Smooth muscle cell of the brain vasculature (primary cell): ENCODE data around the gene KCNH8.
"Not testable (repeated sequence)": the region's sequence is repeated elsewhere in the genome, so short reads cannot be mapped to it uniquely, and the experiment has no call there.

Source experiments
- DNase-seq: peaks from one replicate; pipeline ENCODE4 v3.0.0-alpha.2; 2012; ENCODE audit warnings: low read depth, low spot score

KCNH8 gene

DNA sequence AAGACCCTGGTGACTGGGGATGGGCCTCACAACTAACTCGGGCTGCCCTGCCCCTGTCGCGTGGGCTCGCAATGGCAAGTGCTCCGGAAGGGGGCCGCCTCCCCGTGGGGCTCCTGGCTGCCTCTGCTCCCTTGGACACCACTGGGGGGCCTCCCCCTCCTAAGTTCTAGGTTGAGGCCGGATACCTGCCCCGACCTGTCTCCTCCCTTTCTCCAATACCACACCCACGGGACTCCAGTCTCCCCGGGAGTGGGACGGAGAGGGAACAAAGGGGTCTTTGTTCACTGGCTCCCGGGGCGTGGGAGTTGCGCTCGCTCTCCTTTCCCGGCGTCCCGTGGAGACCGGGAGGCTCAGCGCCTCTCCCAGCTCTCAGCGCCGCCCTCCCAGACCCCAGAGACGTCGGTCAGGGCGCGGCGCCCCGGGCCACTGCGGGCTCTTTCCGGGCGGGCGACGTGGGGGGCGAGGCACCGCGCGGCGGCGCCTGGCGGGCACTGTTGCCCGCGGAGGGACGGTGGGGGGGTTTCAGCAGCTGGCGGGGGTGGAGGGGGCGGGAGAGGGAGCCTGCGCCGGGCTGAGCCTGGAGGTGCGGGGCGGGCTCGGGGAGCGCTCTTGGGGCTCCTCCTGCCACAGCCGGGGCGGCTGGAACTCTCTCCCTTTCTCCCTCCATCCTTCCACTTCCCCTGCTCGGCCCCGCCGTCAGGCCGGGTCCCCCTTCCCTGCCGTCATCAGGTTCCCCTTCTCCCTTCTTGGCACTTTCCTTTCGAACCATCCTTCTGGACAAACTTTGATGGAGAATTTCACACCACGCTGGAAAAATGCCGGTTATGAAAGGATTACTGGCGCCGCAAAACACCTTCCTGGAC, at the start of gene KCNH8:
Gene KCNH8, plus strand, starts transcription at position 606 of the 863 bp plus-strand sequence. Its CDS starts 210 bp downstream, at position 816.
- DNase-seq, result no peak

DNA sequence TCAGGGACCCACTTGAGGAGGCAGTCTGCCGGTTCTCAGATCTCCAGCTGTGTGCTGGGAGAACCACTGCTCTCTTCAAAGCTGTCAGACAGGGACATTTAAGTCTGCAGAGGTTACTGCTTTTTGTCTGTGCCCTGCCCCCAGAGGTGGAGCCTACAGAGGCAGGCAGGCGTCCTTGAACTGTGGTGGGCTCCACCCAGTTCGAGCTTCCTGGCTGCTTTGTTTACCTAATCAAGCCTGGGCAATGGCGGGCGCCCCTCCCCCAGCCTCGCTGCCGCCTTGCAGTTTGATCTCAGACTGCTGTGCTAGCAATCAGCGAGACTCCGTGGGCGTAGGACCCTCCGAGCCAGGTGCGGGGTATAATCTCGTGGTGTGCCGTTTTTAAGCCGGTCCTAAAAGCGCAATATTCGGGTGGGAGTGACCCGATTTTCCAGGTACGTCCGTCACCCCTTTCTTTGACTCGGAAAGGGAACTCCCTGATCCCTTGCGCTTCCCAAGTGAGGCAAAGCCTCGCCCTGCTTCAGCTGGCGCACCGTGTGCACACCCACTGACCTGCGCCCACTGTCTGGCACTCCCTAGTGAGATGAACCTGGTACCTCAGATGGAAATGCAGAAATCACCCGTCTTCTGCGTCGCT, 45.5 kb upstream of the KCNH8 start:
- DNase-seq, result not testable (repeated sequence)

DNA sequence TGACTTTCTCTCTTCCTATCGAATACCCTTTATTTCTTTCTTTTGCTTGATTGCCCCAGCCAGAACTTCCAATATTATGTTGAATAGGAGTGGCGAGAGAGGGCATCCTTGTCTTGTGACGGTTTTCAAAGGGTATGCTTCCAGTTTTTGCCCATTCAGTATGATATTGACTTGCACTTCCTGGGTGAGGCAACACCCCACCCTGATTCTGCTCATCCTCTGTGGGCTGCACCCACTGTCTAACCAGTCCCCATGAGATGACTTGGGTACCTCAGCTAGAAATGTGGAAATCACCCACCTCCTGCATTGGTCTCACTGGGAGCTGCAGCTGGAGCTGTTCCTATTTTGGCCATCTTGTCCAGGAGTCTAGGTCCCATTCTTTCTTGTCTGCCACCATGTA, 44.8 kb upstream of the KCNH8 start:
- no peak for DNase-seq

DNA sequence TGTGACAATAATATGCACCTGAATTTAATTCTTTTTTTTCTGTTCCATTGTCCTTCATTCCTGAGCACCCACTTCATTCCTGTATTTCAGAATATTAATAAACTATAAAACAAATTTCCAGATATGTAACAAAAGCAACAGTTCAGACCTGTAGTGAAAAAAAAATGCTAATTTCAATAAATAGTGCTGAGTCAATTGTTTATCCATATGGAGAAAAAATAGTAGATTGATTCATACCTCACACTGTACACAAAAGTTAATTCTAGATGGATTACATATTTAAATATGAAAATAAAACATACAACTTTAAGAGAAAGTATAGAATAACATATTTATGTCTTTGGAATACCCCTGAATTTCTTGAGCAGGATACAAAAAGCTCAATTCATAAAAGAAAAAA, 43.9 kb upstream of the KCNH8 start:
- no peak for DNase-seq

DNA sequence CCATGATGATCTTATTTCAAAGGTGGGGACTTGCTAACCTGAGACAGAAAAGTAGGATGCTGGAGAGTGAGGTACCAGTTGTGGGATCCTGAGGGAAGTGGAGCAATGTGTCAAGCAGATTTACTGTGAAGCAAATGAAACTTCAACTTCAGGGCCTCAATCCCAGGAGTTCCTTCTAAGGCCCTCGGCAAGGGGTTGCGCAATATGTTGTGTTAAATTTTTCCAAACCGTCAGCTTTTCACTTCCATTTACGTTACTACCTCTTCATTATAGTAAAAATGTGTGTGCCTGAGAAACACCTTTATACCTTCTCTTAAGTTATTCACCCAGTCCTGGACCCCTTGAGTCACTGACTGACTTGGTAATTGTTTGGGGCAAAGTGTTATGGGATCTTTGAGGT, 42.5 kb upstream of the KCNH8 start:
- no peak for DNase-seq

DNA sequence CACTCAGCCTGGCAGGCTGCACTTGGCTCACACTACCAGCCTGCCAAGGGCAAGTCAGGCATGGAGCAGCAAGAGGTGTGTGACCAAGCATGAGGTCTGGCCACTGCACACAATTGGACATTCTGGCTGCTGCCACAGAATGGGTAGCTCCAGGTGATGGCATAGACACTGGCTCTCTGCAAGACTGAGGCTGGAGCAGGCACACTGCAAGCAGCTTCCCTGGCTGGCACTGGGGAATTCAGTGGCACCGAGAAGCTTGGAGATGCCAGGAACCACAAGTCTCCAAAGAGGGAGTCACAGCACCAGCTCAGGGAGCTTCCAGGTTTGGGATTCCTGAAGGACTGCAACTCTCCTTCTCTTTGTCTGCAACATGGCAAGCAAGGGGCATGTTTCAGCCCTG, 42.0 kb upstream of the KCNH8 start:
- no peak for DNase-seq

DNA sequence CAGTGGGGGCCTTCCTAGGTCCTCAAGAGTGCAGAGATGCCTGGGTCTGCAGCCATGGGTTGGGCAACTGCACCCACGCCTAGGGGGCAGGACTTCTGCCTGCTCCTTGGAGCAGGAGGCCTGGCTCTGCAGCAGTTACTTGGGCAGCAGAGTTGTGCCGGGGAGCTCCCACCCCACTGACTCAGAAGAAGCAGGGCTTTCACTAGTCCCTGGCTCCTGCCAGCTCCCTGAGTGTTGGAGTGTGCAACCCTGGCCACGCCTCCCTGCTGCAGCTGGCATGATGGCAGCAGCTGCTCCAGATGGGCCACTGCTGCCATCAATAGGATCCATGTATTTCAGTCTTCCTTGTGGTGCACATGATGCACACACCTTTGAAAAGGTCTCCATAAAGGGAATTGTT, 40.6 kb upstream of the KCNH8 start:
- DNase-seq, result no peak

DNA sequence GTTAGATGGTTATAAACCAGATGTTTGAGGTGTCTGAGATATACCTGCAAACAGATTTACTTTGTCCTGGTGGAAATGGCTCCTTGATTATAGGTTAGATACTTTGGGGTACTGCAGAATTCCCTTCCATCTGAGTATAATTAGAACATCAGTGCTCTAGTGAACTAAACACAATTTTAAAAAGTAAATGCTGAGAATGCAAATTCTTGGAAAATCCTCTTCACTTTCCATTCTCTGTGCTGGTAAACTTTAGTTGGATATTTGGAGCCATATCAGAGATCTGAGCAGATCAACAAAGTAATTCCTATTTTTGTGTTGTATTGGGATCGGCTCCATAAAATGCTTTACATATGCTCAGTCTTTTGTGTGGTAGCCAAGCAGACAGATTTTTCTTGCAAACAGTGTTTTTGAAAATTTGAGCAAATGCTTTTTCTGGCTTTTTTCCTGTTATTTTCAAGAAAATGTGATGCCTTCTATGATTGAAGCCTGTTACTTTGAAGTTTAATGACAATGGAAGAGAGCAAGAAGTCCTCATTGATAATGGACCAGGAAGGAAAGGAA, 37.9 kb upstream of the KCNH8 start:
- DNase-seq, result no peak

DNA sequence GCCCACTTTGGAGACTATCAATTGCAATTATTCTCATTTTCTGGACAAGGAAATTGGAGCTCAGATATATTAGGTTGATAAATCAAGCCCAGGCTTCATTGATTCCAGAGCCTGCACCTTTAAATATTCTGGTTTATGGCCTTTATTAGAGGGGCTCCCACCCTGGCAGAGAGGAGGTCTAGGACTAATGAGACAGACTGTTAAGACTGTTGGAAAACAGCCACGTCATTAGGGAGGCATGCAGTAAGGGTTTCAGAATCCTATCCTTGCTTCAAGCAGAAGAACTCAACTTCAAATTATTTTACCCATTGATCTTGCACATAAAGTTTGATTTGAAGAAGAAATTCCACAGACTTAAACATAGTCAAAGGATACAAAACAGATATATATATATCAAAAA, 33.8 kb upstream of the KCNH8 start:
- DNase-seq, result no peak

DNA sequence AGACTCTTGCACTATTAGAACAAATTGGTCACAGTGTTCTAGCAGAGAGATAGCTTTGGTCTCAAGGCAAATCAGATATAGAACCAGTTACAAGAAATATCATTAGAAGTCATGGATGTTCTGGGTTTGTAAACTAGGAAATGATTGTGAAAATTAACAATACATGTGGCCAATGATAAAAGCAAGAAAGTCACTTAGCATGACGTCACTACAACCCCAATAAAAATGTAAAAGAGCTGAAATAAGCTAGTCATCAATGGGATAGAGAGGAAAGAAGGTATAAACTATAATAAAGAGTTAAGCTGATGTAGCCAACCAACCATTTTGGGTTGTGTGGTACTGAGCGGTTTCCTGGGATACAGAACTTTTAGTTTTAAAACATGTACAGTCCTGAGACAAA, 32.1 kb upstream of the KCNH8 start:
- DNase-seq, result no peak

DNA sequence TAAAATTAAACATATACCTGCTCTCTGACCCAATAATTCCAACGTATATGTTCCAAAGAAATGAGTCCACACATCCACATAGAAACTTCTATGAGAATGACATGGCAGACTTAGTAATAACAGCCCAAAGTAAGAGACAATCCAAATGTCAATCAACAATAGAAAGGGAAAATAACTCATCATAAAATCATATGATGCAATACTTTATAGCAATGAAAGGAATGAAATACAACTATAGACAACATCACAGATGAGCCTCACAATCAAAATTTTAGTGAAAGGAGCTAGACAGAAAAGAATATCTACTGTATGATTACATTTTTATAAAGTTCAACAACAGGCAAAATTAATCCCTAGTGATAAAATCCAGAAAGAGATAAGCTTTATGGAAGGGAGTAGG, 23.6 kb upstream of the KCNH8 start:
- DNase-seq, result no peak

DNA sequence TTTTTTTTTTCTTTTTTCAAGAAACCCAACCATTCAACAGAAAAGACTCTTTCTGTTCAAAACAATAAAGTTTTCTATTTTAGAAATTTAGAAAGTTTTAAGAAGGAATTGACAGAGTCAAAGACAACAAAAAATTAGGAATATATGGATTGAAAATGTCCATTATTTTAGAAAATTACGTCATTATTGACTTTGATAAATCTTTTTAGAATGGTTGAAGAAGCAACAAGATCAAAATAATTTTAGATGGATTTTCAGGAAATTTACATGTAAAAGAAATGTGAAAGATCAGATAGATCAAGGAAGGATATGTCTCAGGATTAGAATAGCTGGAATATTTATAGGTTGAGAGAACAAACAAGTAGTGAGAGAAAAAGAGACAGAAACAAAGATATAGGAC, 8.4 kb upstream of the KCNH8 start:
- DNase-seq, result no peak

DNA sequence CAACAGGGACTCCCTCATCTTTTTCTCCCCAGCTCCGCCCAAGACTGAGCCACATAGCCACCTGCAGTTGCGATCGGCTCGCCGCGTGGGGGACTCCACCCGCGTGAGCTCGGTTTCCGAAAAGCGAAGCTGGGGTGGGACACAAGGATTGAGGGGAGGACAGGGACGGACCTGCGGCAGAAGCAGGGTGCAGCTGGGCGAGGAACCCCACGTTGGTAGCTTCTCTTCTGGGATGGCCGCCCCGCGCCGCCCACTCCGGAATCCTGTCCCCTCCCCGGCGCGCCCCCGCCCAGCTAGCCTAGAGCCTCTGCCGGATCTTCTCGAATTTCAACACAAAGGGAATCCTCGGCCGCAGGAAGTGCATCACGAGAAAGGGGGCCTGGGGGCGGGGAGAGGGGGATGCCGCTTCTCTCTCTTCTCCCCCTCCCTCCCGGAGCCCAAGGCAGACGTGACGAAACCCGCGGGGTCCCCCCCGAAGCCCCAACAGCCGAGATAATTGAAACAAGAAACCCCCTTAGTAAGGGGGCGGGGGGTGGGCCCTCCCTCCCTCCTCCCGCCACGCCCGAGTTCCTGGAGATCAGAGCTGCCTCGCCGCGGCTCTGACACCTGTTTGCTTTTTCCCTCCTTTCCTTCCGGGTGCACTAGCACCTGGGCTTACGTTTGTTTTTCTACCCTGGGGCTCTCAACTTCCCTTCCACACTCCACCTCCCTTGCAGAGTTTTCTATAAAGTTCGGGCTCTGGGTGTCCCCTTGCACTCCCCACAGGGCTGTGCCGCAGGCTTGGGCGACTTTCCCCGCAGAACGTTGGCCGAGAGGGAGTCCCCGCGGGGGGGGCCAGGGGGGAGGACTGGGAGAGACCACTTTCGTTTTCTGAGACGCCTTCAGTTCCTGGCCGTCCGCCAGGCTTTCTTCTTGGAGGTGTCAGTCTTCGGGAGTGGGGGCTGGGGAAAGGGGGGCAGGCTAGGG, 1.3 kb upstream of the KCNH8 start:
- peak; percentile 13 for DNase-seq

DNA sequence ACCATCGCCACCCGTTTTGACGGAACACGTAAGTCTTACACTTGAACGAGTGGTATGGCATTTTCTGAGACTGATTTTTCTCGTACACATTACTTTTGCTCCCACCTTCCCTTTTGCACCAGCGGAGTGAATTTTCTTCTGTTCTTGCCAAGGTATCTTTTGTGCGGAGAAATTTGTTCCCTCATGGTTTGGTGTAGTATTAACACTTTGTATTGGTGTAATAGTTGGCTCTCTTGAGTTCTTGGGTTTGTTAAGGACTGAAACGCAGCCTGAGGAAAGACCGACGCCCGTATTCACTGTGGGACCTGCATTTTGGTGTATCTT, 420 bp downstream of the KCNH8 start:
- no peak for DNase-seq

DNA sequence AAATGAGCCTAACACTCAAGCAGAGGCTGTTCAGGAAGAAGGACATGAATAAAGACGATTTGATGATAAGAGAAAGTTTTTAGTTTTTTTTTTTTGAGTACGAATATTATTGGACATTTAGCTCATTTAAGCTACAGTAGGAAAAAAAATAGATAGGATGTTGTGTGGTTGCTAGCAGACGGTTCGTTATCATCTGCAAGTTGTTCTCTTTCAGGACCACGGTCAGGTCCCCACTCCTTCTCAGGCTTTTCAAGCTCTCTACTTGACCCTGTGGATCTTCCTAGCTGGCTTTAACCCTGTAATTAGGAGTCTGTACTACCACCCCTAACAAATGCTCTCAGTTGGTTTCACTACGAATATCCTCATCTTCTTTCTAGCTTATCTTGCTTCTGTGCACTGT, 1.1 kb downstream of the KCNH8 start:
- DNase-seq, result no peak

DNA sequence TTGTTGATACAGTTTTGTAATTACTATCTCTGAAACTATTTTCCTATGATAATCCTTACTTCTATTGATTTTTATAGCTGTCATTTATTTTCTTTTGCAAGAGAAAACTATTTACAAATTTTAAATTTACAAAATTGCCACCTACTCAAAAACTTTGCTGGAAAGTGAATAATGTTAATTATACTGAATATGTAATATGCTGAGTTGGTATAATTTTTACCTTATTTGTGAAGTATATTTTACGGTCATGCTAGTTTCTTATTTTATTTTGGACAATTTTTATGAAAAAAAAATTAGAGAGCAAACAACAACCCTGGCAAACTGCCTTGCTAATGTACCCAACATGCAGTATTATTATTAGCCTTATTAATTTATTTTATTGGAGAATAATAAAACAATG, 2.9 kb downstream of the KCNH8 start:
- DNase-seq, result no peak

DNA sequence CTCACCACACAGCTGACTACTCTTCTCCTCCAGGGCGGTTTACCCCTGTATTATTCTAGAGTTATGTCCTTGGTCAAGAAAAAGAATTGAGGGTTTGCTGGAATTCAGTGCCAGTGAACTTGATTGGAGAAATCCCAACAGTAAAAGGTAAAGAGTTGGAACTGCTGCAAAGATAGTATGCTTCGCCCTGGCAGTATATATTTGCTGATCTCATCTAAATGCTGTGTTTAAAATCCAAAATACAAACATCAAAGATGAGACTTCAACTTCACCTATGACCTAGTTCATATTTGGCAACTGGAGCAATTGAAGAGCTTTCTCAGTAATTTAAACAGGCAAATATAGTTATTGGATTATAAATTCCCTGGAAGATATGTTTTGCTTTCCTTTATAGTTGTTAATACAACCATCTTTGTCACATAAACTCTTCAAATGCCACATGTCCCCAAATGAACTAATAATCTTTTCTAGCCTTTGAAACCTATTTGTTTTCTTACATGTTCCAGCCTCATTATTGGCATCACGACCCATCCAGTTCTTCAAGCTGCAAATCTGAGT, 6.5 kb downstream of the KCNH8 start:
- no peak for DNase-seq

DNA sequence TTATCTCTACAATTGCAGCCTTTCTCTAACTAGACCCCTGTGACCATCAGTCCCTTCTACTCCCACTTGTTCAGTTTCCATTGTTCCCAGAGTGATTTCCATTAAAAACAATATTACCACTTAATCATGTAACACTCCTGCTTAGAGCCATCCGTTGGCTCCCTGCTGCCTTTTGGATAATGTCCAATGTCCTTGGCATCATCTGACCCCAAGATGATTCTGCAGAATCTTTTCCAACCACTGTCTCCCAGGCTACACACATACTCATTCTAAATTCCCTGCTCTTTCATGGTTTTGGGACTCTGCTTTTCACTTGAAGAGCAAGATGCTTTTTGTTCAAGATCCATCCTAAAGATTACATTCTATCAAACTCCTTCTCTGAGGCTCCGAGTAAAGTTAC, 7.1 kb downstream of the KCNH8 start:
- DNase-seq, result no peak

DNA sequence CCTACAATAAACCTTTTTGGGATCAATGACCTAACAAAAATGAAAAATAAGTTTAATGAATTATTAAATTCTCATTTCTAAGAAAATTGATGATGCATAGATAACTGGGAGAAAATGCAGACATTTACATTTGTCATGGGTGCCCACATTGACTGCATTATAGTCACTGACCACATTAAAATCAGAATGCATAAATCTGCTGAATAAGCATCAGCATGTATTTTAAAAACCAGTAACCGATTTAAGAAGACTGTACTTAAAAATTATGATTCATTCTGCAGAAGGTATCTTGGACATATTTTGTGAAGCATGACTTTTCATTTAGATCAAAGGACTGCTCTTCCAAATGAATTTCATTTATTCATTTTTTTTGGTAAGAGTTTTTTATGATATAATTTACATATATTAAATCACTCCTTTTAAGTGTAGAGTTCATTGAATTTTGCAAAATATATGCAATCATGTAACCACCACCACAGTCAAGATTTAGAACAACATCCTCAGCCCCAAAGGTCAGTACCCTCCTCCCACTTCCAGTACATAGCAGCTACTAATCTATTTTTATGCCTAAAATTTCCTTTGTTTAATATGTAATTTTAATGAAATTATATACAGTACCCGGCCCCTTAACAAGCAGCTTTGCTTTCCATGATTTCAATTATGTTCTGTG, 11.8 kb downstream of the KCNH8 start:
- DNase-seq, result no peak

DNA sequence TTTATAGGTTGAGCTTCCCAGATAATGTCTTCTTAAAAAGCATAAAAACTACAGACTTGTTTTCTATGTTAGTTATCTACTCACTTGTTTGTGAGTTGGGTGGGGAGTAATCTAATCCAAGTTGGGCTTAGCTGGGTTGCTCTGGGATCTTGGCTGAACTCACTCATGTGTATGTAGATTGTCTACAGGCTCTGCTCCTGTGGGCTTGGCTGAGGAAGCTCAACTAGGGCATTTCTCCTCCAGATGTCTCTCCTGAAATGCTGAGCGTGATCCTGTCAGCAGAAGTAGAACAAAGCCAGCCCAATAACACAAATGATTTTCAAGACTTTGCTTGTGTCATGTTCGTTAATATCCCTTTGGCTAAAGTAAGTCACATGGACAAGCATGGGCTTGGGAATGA, 17.3 kb downstream of the KCNH8 start:
- no peak for DNase-seq

DNA sequence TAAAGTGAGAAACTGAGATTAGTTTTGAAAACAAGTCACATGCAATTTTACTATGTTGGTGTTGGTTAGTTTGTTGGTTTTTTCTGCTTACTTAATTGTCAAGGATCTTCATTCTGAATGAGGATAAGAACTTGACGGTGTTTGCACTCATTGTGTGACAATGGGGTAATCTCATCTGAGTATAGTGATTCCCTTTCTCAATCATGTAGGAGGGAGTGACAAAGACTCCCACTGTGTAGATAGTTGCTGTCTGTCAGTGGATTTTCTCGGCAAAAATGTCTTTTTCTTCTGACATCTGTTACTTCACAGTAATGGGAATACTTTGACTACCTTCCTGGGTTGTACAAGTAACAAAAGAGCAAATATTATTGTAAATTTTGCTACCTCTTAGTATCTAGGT, 23.5 kb downstream of the KCNH8 start:
- DNase-seq, result no peak
